ENCODE measurements around the gene GLB1L. TPM values are rescaled to one million over a fixed set of nuclear protein-coding genes. Genes with fewer than 3 reads are reported as not detected.

Gene GLB1L
- total RNA-seq, 1 donor = 21.0 TPM

- Histone ChIP-seq H4K20me1 (ENCODE audit: insufficient read depth, low read length) (peaks cover 16% of the 10 kb centered on the region), H3K27me3 (ENCODE audit: insufficient read depth, low read length) (no peaks in the 10 kb centered on the region), H3K79me2 (ENCODE audit: insufficient read depth, low read length) (peaks cover 41% of the 10 kb centered on the region), H3K4me2 (ENCODE audit: insufficient read depth, low read length) (peak overlapping the region; percentile 100), H3K4me1 (ENCODE audit: insufficient read depth, low read length) (peaks cover 20% of the 10 kb centered on the region), H3K9me3 (ENCODE audit: low read depth, low read length) (no peaks in the 10 kb centered on the region), H3K4me3 (ENCODE audit: insufficient read depth, low read length) (peak overlapping the region; percentile 97), H2AFZ (ENCODE audit: low read length) (peak overlapping the region; percentile 86), H3K36me3 (ENCODE audit: insufficient read depth, low read length) (peaks cover 42% of the 10 kb centered on the region), H3K27ac (ENCODE audit: low read depth, low read length) (peak overlapping the region; percentile 85)
- peak; percentile 94 for DNase-seq (ENCODE audit: insufficient read length, low spot score, missing footprints)
- no peak for TF ChIP-seq CTCF (IDR thresholded peaks at IDR 0.05; ENCODE audit: extremely low read depth, low read depth, low read length)
Measured at GRCh38 chr2:219230059-219230540, 15.1 kb downstream of the GLB1L start.

GRCh38 chr2:219229305-219230058 lies 15.8 kb downstream of the GLB1L start, which contains the start of the genes ANKZF1 and ATG9A:
Gene ANKZF1 (plus strand): TSS chr2:219229806. CDS start chr2:219230258, 452 bp downstream.
Gene ATG9A (minus strand): TSS chr2:219229636. CDS start chr2:219228024, 1,612 bp downstream.
- TF ChIP-seq CTCF (IDR thresholded peaks at IDR 0.05; ENCODE audit: extremely low read depth, low read depth, low read length) = no peak
- H3K9me3 ChIP-seq (ENCODE audit: low read depth, low read length) = no peaks in the 10 kb centered on the region
- DNase-seq (ENCODE audit: insufficient read length, low spot score, missing footprints) = peak; percentile 100
- H3K4me1 ChIP-seq (ENCODE audit: insufficient read depth, low read length) = peaks cover 20% of the 10 kb centered on the region
- H3K36me3 ChIP-seq (ENCODE audit: insufficient read depth, low read length) = peaks cover 42% of the 10 kb centered on the region
- peak within 1 kb of the TSS; percentile 97 for H3K4me3 ChIP-seq (ENCODE audit: insufficient read depth, low read length)
- H4K20me1 ChIP-seq (ENCODE audit: insufficient read depth, low read length) = peaks cover 16% of the 10 kb centered on the region
- H3K27ac ChIP-seq (ENCODE audit: low read depth, low read length) = peak within 1 kb of the TSS; percentile 85
- no peaks in the 10 kb centered on the region for H3K27me3 ChIP-seq (ENCODE audit: insufficient read depth, low read length)
- H3K4me2 ChIP-seq (ENCODE audit: insufficient read depth, low read length) = peak within 1 kb of the TSS; percentile 100
- H2AFZ ChIP-seq (ENCODE audit: low read length) = peak within 1 kb of the TSS; percentile 86
- H3K79me2 ChIP-seq (ENCODE audit: insufficient read depth, low read length) = peaks cover 41% of the 10 kb centered on the region

- Histone ChIP-seq H2AFZ (ENCODE audit: low read length) (peak overlapping the region; percentile 86), H3K36me3 (ENCODE audit: insufficient read depth, low read length) (peaks cover 42% of the 10 kb centered on the region), H3K27ac (ENCODE audit: low read depth, low read length) (peak overlapping the region; percentile 85), H4K20me1 (ENCODE audit: insufficient read depth, low read length) (peaks cover 17% of the 10 kb centered on the region), H3K9me3 (ENCODE audit: low read depth, low read length) (no peaks in the 10 kb centered on the region), H3K27me3 (ENCODE audit: insufficient read depth, low read length) (no peaks in the 10 kb centered on the region), H3K4me1 (ENCODE audit: insufficient read depth, low read length) (peaks cover 20% of the 10 kb centered on the region), H3K4me3 (ENCODE audit: insufficient read depth, low read length) (peak overlapping the region; percentile 97), H3K79me2 (ENCODE audit: insufficient read depth, low read length) (peaks cover 41% of the 10 kb centered on the region), H3K4me2 (ENCODE audit: insufficient read depth, low read length) (peak overlapping the region; percentile 100)
- DNase-seq (ENCODE audit: insufficient read length, low spot score, missing footprints) = no peak
- no peak for TF ChIP-seq CTCF (IDR thresholded peaks at IDR 0.05; ENCODE audit: extremely low read depth, low read depth, low read length)
Measured at GRCh38 chr2:219228911-219229304, 16.3 kb downstream of the GLB1L start.
